Naive thymus-derived CD4-positive, alpha-beta T cell (primary cell): Measurements from ENCODE around the gene DEAF1. TPM values are rescaled to one million over a fixed set of nuclear protein-coding genes. Genes with fewer than 3 reads are reported as not detected.
A peak's percentile ranks its signal among the peaks of the same experiment; 100 is the strongest.

Source experiments
- ATAC-seq: fragments of 150-1000 bp; cut with Tn5 transposase; 2 replicates; pipeline ENCODE4 v1.10.0; 2021; ENCODE audit warnings: mild to moderate bottlenecking, moderate library complexity
- CTCF ChIA-PET: fragments of 350-600 bp; sonication (Branson Sonifier 250); formaldehyde crosslinking; loops from one replicate; lab custom pipeline; 2021; ENCODE audit warnings: antibody characterized with exemption; lab: Charles Lee
- POLR2A ChIA-PET: fragments of 350-600 bp; sonication (Branson Sonifier 250); formaldehyde crosslinking; loops from one replicate; lab custom pipeline; 2021; ENCODE audit warnings: antibody characterized with exemption, inconsistent platforms; lab: Charles Lee
- DNase-seq, 9 donors: peaks; one replicate each; pipeline versions ENCODE4 v3.0.0 to v3.0.0-alpha.2; 2020 to 2022; ENCODE audit warnings: mixed read lengths in 1 of 9
- H3K27ac ChIP-seq: one replicate; pipeline ENCODE4 v1.7.0; 2013; ENCODE audit warnings: mild to moderate bottlenecking, low read depth, low read length, moderate library complexity
- H3K27me3 ChIP-seq, 2 donors: one replicate each; pipeline ENCODE4 v1.7.0; 2013; ENCODE audit warnings: low read length in 2 of 2, mild to moderate bottlenecking in 2 of 2, moderate library complexity in 2 of 2; ENCODE audit not compliant: control insufficient read depth in 2 of 2, insufficient read depth in 2 of 2
- H3K36me3 ChIP-seq, 3 experiments: 1 replicate in 2 of 3; 2 replicates in 1 of 3; pipeline ENCODE4 v1.7.0; 2013; ENCODE audit warnings: low read length in 3 of 3, mild to moderate bottlenecking in 3 of 3, moderate library complexity in 1 of 3; ENCODE audit not compliant: insufficient read depth in 3 of 3, control insufficient read depth in 2 of 3
- H3K4me1 ChIP-seq, 2 donors: one replicate each; pipeline ENCODE4 v1.7.0; 2013; ENCODE audit warnings: low read length in 2 of 2, mild to moderate bottlenecking in 2 of 2, moderate library complexity in 1 of 2; ENCODE audit not compliant: control insufficient read depth in 2 of 2, insufficient read depth in 2 of 2
- H3K4me3 ChIP-seq: 2 replicates; pipeline ENCODE4 v1.7.0; 2013; ENCODE audit warnings: mild to moderate bottlenecking, low read length
- H3K9me3 ChIP-seq, 3 experiments: 1 replicate in 2 of 3; 2 replicates in 1 of 3; pipeline ENCODE4 v1.7.0; 2013; ENCODE audit warnings: low read length in 3 of 3; ENCODE audit not compliant: control insufficient read depth in 2 of 3
- H3K27ac Mint-ChIP-seq, 9 donors: one replicate each; pipeline ENCODE4 v1.8.0; 2020 to 2022; ENCODE audit warnings: mixed read lengths in 9 of 9, mild to moderate bottlenecking in 8 of 9, moderate library complexity in 5 of 9, inconsistent platforms in 2 of 9
- H3K27me3 Mint-ChIP-seq, 5 donors: one replicate each; pipeline ENCODE4 v1.8.0; 2021 to 2022; ENCODE audit warnings: mixed read lengths in 5 of 5, mild to moderate bottlenecking in 1 of 5
- H3K36me3 Mint-ChIP-seq, 5 donors: one replicate each; pipeline ENCODE4 v1.8.0; 2020 to 2022; ENCODE audit warnings: mixed read lengths in 5 of 5, mild to moderate bottlenecking in 3 of 5, inconsistent platforms in 1 of 5
- H3K4me1 Mint-ChIP-seq, 7 donors: one replicate each; pipeline ENCODE4 v1.8.0; 2020 to 2022; ENCODE audit warnings: mixed read lengths in 7 of 7, mild to moderate bottlenecking in 3 of 7, inconsistent platforms in 1 of 7
- H3K4me3 Mint-ChIP-seq, 10 donors: one replicate each; pipeline ENCODE4 v1.8.0; 2020 to 2022; ENCODE audit warnings: mild to moderate bottlenecking in 10 of 10, mixed read lengths in 10 of 10, moderate library complexity in 6 of 10, inconsistent platforms in 2 of 10
- H3K9me3 Mint-ChIP-seq, 11 donors: one replicate each; pipeline ENCODE4 v1.8.0; 2020 to 2022; ENCODE audit warnings: mixed read lengths in 11 of 11, mild to moderate bottlenecking in 4 of 11, inconsistent platforms in 1 of 11, moderate library complexity in 1 of 11
- intact Hi-C, 2 donors: fragments of 100-400 bp; cut with micrococcal nuclease; formaldehyde crosslinking; loops; one replicate each; pipeline ENCODE4 v1.15.1; 2023
- polyA plus RNA-seq, 2 donors: library from polyadenylated mRNA; unstranded; fragments of 300-500 nt; fragmentation: Illumina TruSeq; gene quantifications; one replicate each; pipeline ENCODE4 v1.2.3, GENCODE V29; 2021
- total RNA-seq, 6 experiments: library from RNA in 5 of 6; stranded (reverse) in 5 of 6; gene quantifications; 1 replicate in 5 of 6; 2 replicates in 1 of 6; pipeline ENCODE4 v1.2.3 and lab custom pipeline; 2021 to 2026

DEAF1 gene
- total and polyA plus RNA-seq, 7 experiments from 2014 or later: 33.0 to 117 (median 54.2) TPM

GRCh38 chr11:643849-644738 is 50.9 kb downstream of the DEAF1 start:
- DNase-seq: no peak
- peaks cover 0 to 8% (median 0%) of the 10 kb centered on the region in 5 donors for H3K36me3 Mint-ChIP-seq
- Histone ChIP-seq H3K36me3 (peaks cover 0 to 15% (median 3%) of the 10 kb centered on the region in 3 experiments), H3K27ac (no peak overlapping the region), H3K9me3 (no peaks in the 10 kb centered on the region), H3K4me3 (no peak overlapping the region), H3K4me1 (no peaks in the 10 kb centered on the region), H3K27me3 (no peaks in the 10 kb centered on the region)
- H3K27ac Mint-ChIP-seq: peak overlapping the region in 1 of 9 donors; percentile 25
- ChIA-PET CTCF (interaction anchor here (0.5 kb wide), 1 partner anchor 51 kb away, joined by 3 read pairs; the partner anchor contains the start of gene TMEM80), POLR2A (no interaction called here)
- H3K27me3 Mint-ChIP-seq: peaks cover 0 to 6% (median 0%) of the 10 kb centered on the region in 5 donors
- H3K4me1 Mint-ChIP-seq: peaks cover 0 to 7% (median 6%) of the 10 kb centered on the region in 7 donors
- no peaks in the 10 kb centered on the region for H3K9me3 Mint-ChIP-seq
- H3K4me3 Mint-ChIP-seq: no peak overlapping the region
- intact Hi-C loops: no loop called here
- ATAC-seq: no peak

- POLR2A ChIA-PET: no interaction called here
- H3K9me3 Mint-ChIP-seq: no peaks in the 10 kb centered on the region
- Histone ChIP-seq H3K36me3 (peaks cover 0 to 15% (median 3%) of the 10 kb centered on the region in 3 experiments), H3K27ac (no peak overlapping the region), H3K4me3 (no peak overlapping the region), H3K27me3 (peaks cover under 1 to 6% of the 10 kb centered on the region in 2 donors), H3K9me3 (no peaks in the 10 kb centered on the region), H3K4me1 (no peaks in the 10 kb centered on the region)
- peaks cover 6 to 13% (median 7%) of the 10 kb centered on the region in 5 donors for H3K27me3 Mint-ChIP-seq
- peaks cover 2 to 13% (median 7%) of the 10 kb centered on the region in 7 donors for H3K4me1 Mint-ChIP-seq
- ATAC-seq: no peak
- peaks cover 0 to 7% (median 0%) of the 10 kb centered on the region in 5 donors for H3K36me3 Mint-ChIP-seq
- no peak overlapping the region for H3K27ac Mint-ChIP-seq
- intact Hi-C loops: no loop called here
- no peak for DNase-seq
- CTCF ChIA-PET: no interaction called here
- H3K4me3 Mint-ChIP-seq: no peak overlapping the region
These were observed 51.7 kb downstream of the DEAF1 start for GRCh38 chr11:643366-643765.

GRCh38 chr11:641806-642370 is 53.1 kb downstream of the DEAF1 start:
- H3K27ac Mint-ChIP-seq: peak overlapping the region in 1 of 9 donors; percentile 28
- H3K9me3 Mint-ChIP-seq: no peaks in the 10 kb centered on the region
- peak overlapping the region in 1 of 10 donors; percentile 89 for H3K4me3 Mint-ChIP-seq
- no peak overlapping the region for H3K27ac ChIP-seq
- H3K36me3 Mint-ChIP-seq: peaks cover 0 to 5% (median 0%) of the 10 kb centered on the region in 5 donors
- H3K4me1 ChIP-seq: no peaks in the 10 kb centered on the region
- H3K36me3 ChIP-seq: peaks cover 0 to 15% (median 3%) of the 10 kb centered on the region in 3 experiments
- peaks cover 6 to 23% (median 13%) of the 10 kb centered on the region in 5 donors for H3K27me3 Mint-ChIP-seq
- intact Hi-C loops: no loop called here
- CTCF ChIA-PET: no interaction called here
- POLR2A ChIA-PET: no interaction called here
- peaks cover 7 to 18% (median 12%) of the 10 kb centered on the region in 7 donors for H3K4me1 Mint-ChIP-seq
- DNase-seq: no peak
- no peak for ATAC-seq
- no peak overlapping the region for H3K4me3 ChIP-seq
- H3K9me3 ChIP-seq: no peaks in the 10 kb centered on the region
- peaks cover 6 to 13% of the 10 kb centered on the region in 2 donors for H3K27me3 ChIP-seq

GRCh38 chr11:640021-640706 is 54.9 kb downstream of the DEAF1 start:
- H3K4me3 ChIP-seq: no peak overlapping the region
- peaks cover 6 to 16% of the 10 kb centered on the region in 2 donors for H3K27me3 ChIP-seq
- intact Hi-C loops: no loop called here
- H3K4me1 ChIP-seq: no peaks in the 10 kb centered on the region
- peaks cover 0 to 5% (median 0%) of the 10 kb centered on the region in 5 donors for H3K36me3 Mint-ChIP-seq
- H3K4me1 Mint-ChIP-seq: peaks cover 7 to 18% (median 16%) of the 10 kb centered on the region in 7 donors
- ChIA-PET CTCF (no interaction called here), POLR2A (interaction anchor here (1.0 kb wide), 1 partner anchor 84 kb away, joined by 4 read pairs; no protein-coding TSS in a partner anchor)
- H3K27ac ChIP-seq: no peak overlapping the region
- no peaks in the 10 kb centered on the region for H3K9me3 ChIP-seq
- peak; percentile 70 for ATAC-seq
- peak overlapping the region in 3 of 9 donors; percentile 46 to 75 (median 63) for H3K27ac Mint-ChIP-seq
- peaks cover 11 to 36% (median 22%) of the 10 kb centered on the region in 5 donors for H3K27me3 Mint-ChIP-seq
- no peak for DNase-seq
- peaks cover 0 to 15% (median 3%) of the 10 kb centered on the region in 3 experiments for H3K36me3 ChIP-seq
- peak overlapping the region in 9 of 10 donors; percentile 58 to 89 (median 68) for H3K4me3 Mint-ChIP-seq
- no peaks in the 10 kb centered on the region for H3K9me3 Mint-ChIP-seq

- H3K27ac ChIP-seq: no peak overlapping the region
- peaks cover 0 to 5% (median 0%) of the 10 kb centered on the region in 5 donors for H3K36me3 Mint-ChIP-seq
- H3K27me3 Mint-ChIP-seq: peaks cover 11 to 36% (median 22%) of the 10 kb centered on the region in 5 donors
- H3K4me1 Mint-ChIP-seq: peaks cover 7 to 18% (median 16%) of the 10 kb centered on the region in 7 donors
- H3K4me3 ChIP-seq: no peak overlapping the region
- intact Hi-C loops: no loop called here
- H3K9me3 ChIP-seq: no peaks in the 10 kb centered on the region
- ChIA-PET CTCF (no interaction called here), POLR2A (no interaction called here)
- H3K36me3 ChIP-seq: peaks cover 0 to 13% (median 3%) of the 10 kb centered on the region in 3 experiments
- H3K27me3 ChIP-seq: peaks cover 6 to 16% of the 10 kb centered on the region in 2 donors
- H3K27ac Mint-ChIP-seq: no peak overlapping the region
- DNase-seq (no peak), ATAC-seq (peak; percentile 3)
- no peaks in the 10 kb centered on the region for H3K9me3 Mint-ChIP-seq
- H3K4me3 Mint-ChIP-seq: peak overlapping the region in 3 of 10 donors; percentile 32 to 89 (median 64)
- H3K4me1 ChIP-seq: no peaks in the 10 kb centered on the region
These were observed 55.6 kb downstream of the DEAF1 start for GRCh38 chr11:639332-639955.
